Suppressor macrophage (primary cell): ENCODE measurements around the gene TSPAN13.
"Not testable (repeated sequence)": the region's sequence is repeated elsewhere in the genome, so short reads cannot be mapped to it uniquely, and the experiment has no call there.

Experiments
- DNase-seq, 4 experiments: peaks; one replicate each; pipeline ENCODE4 v3.0.0-alpha.2; 2020 to 2022

Gene TSPAN13

GRCh38 chr7:16741676-16742075 is 11.9 kb upstream of the TSPAN13 start:
- DNase-seq = no peak

GRCh38 chr7:16742547-16742946 is 11.0 kb upstream of the TSPAN13 start:
- DNase-seq = no peak

GRCh38 chr7:16743236-16743635 is 10.3 kb upstream of the TSPAN13 start:
- no peak for DNase-seq

GRCh38 chr7:16744518-16745250 is 8.9 kb upstream of the TSPAN13 start:
- peak; percentile 15 to 54 (median 32) for DNase-seq

- DNase-seq = no peak
Measured at GRCh38 chr7:16745645-16746044, 7.9 kb upstream of the TSPAN13 start.

GRCh38 chr7:16747102-16747501 is 6.5 kb upstream of the TSPAN13 start:
- no peak for DNase-seq

GRCh38 chr7:16753932-16754855 is 639 bp downstream of the TSPAN13 start:
- DNase-seq = peak; percentile 10 to 48 (median 25)

GRCh38 chr7:16754856-16755317 is 1.3 kb downstream of the TSPAN13 start:
- no peak for DNase-seq

GRCh38 chr7:16755397-16755796 is 1.8 kb downstream of the TSPAN13 start:
- DNase-seq = peak; percentile 17 to 66 (median 35)

- DNase-seq = no peak
Measured at GRCh38 chr7:16758036-16758435, 4.5 kb downstream of the TSPAN13 start.

- DNase-seq = no peak
Measured at GRCh38 chr7:16758631-16759611, 5.4 kb downstream of the TSPAN13 start.

- DNase-seq = peak in 1 of 4 experiments; percentile 4
Measured at GRCh38 chr7:16759840-16760239, 6.3 kb downstream of the TSPAN13 start.

- no peak for DNase-seq
Measured at GRCh38 chr7:16762177-16762576, 8.6 kb downstream of the TSPAN13 start.

- no peak for DNase-seq
Measured at GRCh38 chr7:16764942-16765341, 11.4 kb downstream of the TSPAN13 start.

GRCh38 chr7:16765436-16765859 is 11.9 kb downstream of the TSPAN13 start:
- DNase-seq = no peak

- not testable (repeated sequence) for DNase-seq
Measured at GRCh38 chr7:16769994-16770393, 16.4 kb downstream of the TSPAN13 start.

GRCh38 chr7:16770657-16771329 is 17.2 kb downstream of the TSPAN13 start:
- DNase-seq = no peak

GRCh38 chr7:16773326-16773725 is 19.8 kb downstream of the TSPAN13 start:
- no peak for DNase-seq

GRCh38 chr7:16773884-16774283 is 20.3 kb downstream of the TSPAN13 start:
- no peak for DNase-seq

GRCh38 chr7:16774294-16774693 is 20.7 kb downstream of the TSPAN13 start:
- DNase-seq = no peak

GRCh38 chr7:16774986-16775385 is 21.4 kb downstream of the TSPAN13 start:
- no peak for DNase-seq

- no peak for DNase-seq
Measured at GRCh38 chr7:16776053-16776452, 22.5 kb downstream of the TSPAN13 start.
